Omental fat pad (tissue), 4 donors: ENCODE measurements around the gene PRKCI. TPM values are rescaled to one million over a fixed set of nuclear protein-coding genes. Genes with fewer than 3 reads are reported as not detected.

Source experiments
- ATAC-seq: fragments of 150-250 bp; one replicate; pipeline ENCODE4 v1.9.1; 2016; ENCODE audit warnings: mild to moderate bottlenecking, moderate library complexity; ENCODE audit not compliant: low FRiP score
- DNase-seq: peaks from one replicate; pipeline ENCODE4 v3.0.0-alpha.2; 2019; ENCODE audit warnings: low spot score
- CTCF ChIP-seq, 3 donors: fragments of 450-650 bp; IDR thresholded peaks; one replicate each; pipeline ENCODE4 v1.5.1; 2016 to 2017; ENCODE audit warnings: antibody characterized with exemption in 3 of 3, mild to moderate bottlenecking in 3 of 3, moderate library complexity in 2 of 3
- total RNA-seq, 4 donors: library from RNA; depleted of rRNA; stranded (reverse); fragments of >200 nt; gene quantifications; one replicate each; pipeline ENCODE4 v1.1.0, GENCODE V29; 2016

Gene PRKCI
- total RNA-seq, 4 donors from 2014 or later, result 21.3 to 38.6 (median 32.7) TPM

GRCh38 chr3:170317954-170318353 lies 95.7 kb downstream of the PRKCI start:
- DNase-seq (no peak), ATAC-seq (no peak)
- TF ChIP-seq CTCF (IDR thresholded peaks at IDR 0.05), result no peak

GRCh38 chr3:170320461-170321121 lies 98.4 kb downstream of the PRKCI start:
- no peak for DNase-seq
- ATAC-seq, result no peak
- TF ChIP-seq CTCF (IDR thresholded peaks at IDR 0.05), result no peak

GRCh38 chr3:170321321-170322034 lies 99.3 kb downstream of the PRKCI start:
- DNase-seq (no peak), ATAC-seq (no peak)
- TF ChIP-seq CTCF (IDR thresholded peaks at IDR 0.05), result no peak

- TF ChIP-seq CTCF (IDR thresholded peaks at IDR 0.05), result no peak
- ATAC-seq, result no peak
- DNase-seq, result no peak
Measured at GRCh38 chr3:170322566-170323269, 100.5 kb downstream of the PRKCI start.

- ATAC-seq (no peak), DNase-seq (no peak)
- TF ChIP-seq CTCF (IDR thresholded peaks at IDR 0.05), result no peak
Measured at GRCh38 chr3:170323331-170323730, 101.1 kb downstream of the PRKCI start.

- DNase-seq (no peak), ATAC-seq (no peak)
- TF ChIP-seq CTCF (IDR thresholded peaks at IDR 0.05), result no peak
Measured at GRCh38 chr3:170324962-170325361, 102.7 kb downstream of the PRKCI start.
